HG03520 (cell line): Measurements from ENCODE around the gene PRSS3.
"Not testable (repeated sequence)": the region's sequence is repeated elsewhere in the genome, so short reads cannot be mapped to it uniquely, and the experiment has no call there.

Source experiments
- ATAC-seq: cut with Tn5 transposase; IDR thresholded peaks from one replicate; pipeline ENCODE4 v1.9.1; 2021; ENCODE audit warnings: mild to moderate bottlenecking, moderate library complexity; ENCODE audit not compliant: unreplicated experiment

The PRSS3 gene

DNA sequence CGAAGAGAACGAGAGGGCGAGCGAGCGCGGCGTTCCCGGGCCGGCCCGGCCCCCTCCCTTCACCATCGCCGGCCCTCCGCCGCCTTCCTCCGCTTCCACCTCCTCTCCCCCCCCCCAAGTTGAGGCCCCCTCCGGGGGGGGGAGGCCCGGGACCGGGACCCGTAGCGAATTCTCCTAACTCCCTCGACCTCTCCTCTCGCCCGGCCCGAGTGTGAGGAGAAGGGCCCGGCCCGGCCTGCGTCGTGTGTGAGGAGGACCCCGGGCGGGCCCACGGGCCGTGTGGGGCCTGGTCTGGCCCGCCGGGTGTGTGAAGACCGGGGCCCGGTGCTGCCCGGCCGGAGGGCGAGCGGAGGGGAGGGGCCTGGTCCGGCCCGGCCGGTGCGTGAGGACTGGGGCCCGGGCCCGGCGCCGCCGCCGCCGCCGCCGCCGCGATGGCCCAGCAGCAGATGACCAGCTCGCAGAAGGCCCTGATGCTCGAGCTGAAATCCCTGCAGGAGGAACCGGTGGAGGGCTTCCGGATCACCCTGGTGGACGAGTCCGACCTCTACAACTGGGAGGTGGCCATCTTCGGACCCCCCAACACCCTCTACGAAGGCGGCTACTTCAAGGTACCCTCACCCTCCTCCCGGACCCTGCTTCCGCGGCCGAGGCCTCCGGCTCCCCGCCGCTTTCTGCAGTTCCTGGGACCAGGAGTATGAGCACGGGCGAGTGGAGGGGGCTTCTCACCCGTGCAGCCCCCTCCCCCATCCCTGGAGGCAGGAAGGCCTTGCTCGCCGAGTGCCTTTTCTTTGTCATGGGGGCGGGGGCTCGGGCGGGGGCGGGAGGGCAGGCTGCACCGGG is 22.2 kb downstream of the PRSS3 start:
- peak; percentile 24 for ATAC-seq

GRCh38 chr9:33818167-33818846 is 22.9 kb downstream of the PRSS3 start:
- ATAC-seq = no peak

- no peak for ATAC-seq
Observed at GRCh38 chr9:33818847-33819500, 23.6 kb downstream of the PRSS3 start.

GRCh38 chr9:33820231-33820745 is 24.9 kb downstream of the PRSS3 start:
- ATAC-seq = no peak

DNA sequence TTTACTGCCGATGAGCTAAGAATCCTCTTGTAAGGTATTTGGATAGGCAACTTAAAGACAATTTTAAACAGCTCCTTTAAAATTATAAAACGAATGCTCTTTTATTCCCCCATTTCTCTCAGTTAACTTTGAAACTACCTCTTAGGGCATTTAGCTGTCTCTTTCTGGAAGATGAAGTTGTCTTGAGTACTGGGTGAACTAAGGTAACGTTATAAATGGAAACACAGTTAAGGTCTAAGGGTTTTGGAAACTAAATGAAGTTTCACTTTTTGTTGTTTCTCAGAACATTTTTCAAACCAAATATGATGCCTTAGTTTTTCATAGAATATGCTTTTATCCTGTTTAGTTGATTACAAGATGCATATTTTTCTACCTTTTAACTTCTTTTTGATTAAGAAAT is 28.4 kb downstream of the PRSS3 start:
- ATAC-seq = no peak

GRCh38 chr9:33827285-33827684 is 31.9 kb downstream of the PRSS3 start:
- ATAC-seq = not testable (repeated sequence)

DNA sequence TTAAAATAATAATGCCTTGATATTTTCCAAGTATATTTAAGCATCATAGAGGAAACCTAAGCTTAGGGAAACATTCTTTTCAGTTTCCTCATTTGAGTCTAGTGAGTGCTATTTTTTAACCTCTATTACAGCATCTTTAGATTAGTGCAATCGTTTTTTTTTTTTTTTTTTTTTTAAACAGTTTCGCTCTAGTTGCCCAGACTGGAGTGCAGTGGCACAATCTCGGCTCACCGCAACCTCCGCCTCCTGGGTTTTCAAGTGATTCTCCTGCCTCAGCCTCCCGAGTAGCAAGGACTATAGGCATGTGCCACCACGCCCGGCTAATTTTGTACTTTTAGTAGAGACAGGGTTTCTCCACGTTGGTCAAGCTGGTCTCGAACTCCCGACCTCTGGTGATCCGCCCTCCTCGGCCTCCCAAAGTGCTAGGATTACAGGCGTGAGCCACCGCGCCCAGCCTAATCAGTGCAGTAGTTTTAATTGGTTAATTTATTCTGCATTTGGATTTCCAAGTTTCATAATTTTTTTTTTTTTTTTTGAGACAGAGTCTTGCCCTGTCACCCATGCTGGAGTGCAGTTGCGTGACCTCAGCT is 34.4 kb downstream of the PRSS3 start:
- ATAC-seq = not testable (repeated sequence)

DNA sequence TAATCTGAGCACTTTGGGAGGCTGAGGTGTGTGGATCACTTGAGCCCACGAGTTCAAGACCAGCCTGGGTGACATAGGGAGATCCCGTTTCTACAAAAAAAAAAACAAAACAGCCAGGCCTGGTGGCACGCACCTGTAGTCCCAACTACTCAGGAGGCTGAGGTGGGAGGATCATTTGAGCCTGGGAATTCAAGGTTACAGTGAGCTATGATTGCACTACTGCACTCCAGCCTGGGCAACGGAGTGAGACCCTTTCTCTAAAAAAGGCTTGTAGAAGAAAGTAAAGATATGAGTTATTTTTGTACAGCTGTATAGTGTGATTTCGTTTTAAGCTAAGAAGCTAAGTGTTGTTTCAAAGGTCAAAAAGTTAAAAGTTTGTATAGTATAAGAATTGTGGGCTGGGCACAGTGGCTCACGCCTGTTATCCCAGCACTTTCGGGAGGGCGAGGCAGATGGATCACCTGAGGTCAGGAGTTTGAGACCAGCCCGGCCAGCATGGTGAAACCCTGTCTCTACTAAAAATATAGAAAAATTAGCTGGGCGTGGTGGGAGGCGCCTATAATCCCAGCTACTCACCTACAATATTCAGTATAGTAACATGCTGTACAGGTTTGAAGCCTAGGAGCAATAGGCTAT is 40.4 kb downstream of the PRSS3 start:
- ATAC-seq = no peak

DNA sequence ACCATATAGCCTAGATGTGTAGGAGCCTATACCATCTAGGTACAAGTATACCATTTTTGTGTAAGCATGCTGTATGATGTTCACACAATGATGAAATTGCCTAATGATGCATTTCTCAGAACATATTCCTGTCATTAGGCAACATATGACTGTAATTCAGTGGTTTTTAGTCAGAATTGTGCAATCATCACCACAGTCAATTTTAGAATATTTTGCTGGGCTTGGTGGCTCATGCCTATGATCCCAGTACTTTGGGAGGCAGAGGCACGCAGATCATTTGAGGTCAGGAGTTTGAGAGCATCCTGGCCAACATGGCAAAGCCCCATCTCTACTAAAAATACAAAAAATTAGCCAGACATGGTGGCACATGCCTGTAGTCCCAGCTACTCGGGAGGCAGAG is 40.9 kb downstream of the PRSS3 start:
- ATAC-seq = peak; percentile 46

DNA sequence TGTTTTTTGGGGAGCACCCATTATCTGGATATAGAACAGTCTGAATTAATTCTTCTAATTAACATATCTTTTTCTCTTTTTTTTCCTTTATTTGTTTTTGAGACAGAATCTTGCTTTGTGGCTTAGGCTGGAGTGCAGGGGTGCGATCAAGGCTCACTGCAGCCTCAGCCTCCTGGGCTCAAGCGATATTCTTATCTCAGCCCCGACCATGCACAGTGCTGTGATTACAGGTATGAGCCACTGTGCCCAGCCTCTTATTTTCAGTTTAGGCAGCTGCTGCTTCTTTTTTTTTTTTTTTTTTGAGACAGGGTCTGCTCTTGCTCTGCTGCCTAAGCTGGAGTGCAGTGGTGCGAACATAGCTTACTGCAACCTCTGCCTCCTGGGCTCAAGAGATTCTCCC is 41.8 kb downstream of the PRSS3 start:
- ATAC-seq = no peak

GRCh38 chr9:33840381-33840780 is 45.0 kb downstream of the PRSS3 start:
- ATAC-seq = no peak

DNA sequence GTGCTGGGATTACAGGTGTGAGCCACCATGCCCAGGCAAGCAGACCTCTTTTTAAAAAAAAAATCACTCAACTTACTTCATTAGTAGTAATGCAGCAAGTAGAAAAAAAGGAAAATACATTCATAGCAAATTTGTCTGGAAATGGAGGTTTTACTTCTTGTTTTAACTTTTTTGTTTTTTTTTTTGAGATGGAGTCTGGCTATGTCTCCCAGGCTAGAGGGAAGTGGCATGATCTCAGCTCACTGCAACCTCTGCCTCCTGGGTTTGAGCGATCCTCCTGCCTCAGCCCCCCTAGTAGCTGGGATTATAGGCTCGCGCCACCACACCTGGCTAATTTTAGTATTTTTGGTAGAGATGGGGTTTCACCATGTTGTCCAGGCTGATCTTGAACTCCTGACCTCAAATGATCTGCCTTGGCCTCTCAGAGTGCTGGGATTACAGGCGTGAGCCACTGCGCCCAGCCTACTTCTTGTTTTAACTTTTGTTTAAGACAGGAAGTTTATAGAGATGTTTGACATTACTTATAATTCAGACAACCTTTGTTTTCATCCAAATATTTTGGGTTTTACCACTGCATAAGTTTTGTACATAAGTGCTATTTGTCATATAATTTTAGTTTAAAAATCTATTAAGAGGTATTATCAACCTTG is 48.1 kb downstream of the PRSS3 start:
- ATAC-seq = no peak

GRCh38 chr9:33846231-33846630 is 50.9 kb downstream of the PRSS3 start:
- no peak for ATAC-seq

GRCh38 chr9:33847894-33848205 is 52.5 kb downstream of the PRSS3 start:
- ATAC-seq = not testable (repeated sequence)
